HL-60 (cell line): ENCODE measurements around the gene LRGUK.
"Not testable (repeated sequence)": the region's sequence is repeated elsewhere in the genome, so short reads cannot be mapped to it uniquely, and the experiment has no call there.

Experiments used
- DNase-seq, 2 experiments: peaks; one replicate each; pipeline ENCODE4 v3.0.0-alpha.2; 2010 to 2020; ENCODE audit warnings: low read depth in 1 of 2, low spot score in 1 of 2
- H3K27ac ChIP-seq: fragments of 250-450 bp; sonication (Bioruptor Pico); replicated peaks from 2 replicates; pipeline ENCODE4 v1.5.1; 2020; ENCODE audit warnings: mild to moderate bottlenecking, moderate library complexity
- H3K27me3 ChIP-seq: fragments of 250-450 bp; sonication (Bioruptor Pico); 2 replicates; pipeline ENCODE4 v1.5.1; 2021; ENCODE audit warnings: mild to moderate bottlenecking, moderate library complexity; ENCODE audit not compliant: insufficient read depth, poor library complexity, severe bottlenecking
- H3K4me3 ChIP-seq: replicated peaks from 2 replicates; pipeline ENCODE4 v1.5.1; 2011; ENCODE audit warnings: mild to moderate bottlenecking, control low read depth, low read length; ENCODE audit not compliant: insufficient read depth
- CTCF ChIP-seq: IDR thresholded peaks from one replicate; pipeline ENCODE4 v1.5.1; 2011; ENCODE audit warnings: low read length, control low read depth, inconsistent platforms; ENCODE audit not compliant: insufficient read depth
- GABPA ChIP-seq: IDR thresholded peaks from 2 replicates; pipeline ENCODE4 v1.6.1; 2012; ENCODE audit warnings: low read depth
- POLR2AphosphoS5 ChIP-seq: IDR thresholded peaks from 2 replicates; pipeline ENCODE4 v1.6.1; 2012; ENCODE audit warnings: low read depth
- SPI1 ChIP-seq: IDR thresholded peaks from 2 replicates; pipeline ENCODE4 v1.6.1; 2012; ENCODE audit warnings: low read depth, mild to moderate bottlenecking, borderline replicate concordance
- TF ChIP-seq, protein P1 (sequence below): IDR thresholded peaks from 2 replicates; pipeline ENCODE4 v1.6.1; 2012; ENCODE audit warnings: low read depth; ENCODE audit not compliant: insufficient replicate concordance

The LRGUK gene

DNA sequence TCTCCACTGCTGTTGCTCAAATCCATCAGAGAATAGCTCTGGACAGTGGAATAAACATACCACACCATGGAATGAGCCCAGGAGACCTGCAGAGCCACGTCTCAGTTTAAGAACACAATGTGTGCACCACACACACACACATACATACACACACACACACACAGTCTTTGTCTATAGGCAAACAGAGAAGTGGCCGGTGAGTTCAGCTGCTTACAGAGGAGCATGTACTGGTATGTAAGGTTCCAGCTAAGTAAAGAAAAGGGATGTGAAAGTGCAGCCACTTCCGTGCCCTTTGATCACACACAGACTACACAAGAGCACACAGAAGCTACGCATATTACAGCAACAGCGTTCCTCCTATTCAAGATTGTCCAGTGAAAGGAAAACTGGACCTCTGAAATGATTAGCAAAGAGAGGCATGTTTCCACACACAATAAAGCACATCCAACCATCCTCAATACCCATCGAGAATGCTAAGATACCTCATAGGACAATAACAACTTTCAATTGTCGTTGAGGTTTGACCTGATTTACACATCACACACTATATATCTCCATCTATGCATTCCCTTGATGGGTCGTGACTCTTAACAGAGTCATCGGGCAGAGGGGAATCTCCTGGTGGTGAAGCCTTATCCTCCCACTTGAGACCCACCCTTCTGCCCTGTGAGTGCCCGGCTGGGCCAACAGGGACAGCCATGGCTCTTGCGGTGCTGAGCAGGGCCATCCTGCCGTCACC lies 166.0 kb downstream of the LRGUK start:
- H3K4me3 ChIP-seq, result no peak overlapping the region
- TF ChIP-seq CTCF (no peak), POLR2AphosphoS5 (no peak), GABPA (no peak)
- TF ChIP-seq, protein P1, sequence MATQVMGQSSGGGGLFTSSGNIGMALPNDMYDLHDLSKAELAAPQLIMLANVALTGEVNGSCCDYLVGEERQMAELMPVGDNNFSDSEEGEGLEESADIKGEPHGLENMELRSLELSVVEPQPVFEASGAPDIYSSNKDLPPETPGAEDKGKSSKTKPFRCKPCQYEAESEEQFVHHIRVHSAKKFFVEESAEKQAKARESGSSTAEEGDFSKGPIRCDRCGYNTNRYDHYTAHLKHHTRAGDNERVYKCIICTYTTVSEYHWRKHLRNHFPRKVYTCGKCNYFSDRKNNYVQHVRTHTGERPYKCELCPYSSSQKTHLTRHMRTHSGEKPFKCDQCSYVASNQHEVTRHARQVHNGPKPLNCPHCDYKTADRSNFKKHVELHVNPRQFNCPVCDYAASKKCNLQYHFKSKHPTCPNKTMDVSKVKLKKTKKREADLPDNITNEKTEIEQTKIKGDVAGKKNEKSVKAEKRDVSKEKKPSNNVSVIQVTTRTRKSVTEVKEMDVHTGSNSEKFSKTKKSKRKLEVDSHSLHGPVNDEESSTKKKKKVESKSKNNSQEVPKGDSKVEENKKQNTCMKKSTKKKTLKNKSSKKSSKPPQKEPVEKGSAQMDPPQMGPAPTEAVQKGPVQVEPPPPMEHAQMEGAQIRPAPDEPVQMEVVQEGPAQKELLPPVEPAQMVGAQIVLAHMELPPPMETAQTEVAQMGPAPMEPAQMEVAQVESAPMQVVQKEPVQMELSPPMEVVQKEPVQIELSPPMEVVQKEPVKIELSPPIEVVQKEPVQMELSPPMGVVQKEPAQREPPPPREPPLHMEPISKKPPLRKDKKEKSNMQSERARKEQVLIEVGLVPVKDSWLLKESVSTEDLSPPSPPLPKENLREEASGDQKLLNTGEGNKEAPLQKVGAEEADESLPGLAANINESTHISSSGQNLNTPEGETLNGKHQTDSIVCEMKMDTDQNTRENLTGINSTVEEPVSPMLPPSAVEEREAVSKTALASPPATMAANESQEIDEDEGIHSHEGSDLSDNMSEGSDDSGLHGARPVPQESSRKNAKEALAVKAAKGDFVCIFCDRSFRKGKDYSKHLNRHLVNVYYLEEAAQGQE, result no peak
- no peak overlapping the region for H3K27ac ChIP-seq
- peak in 1 of 2 experiments; percentile 46 for DNase-seq
- no peaks in the 10 kb centered on the region for H3K27me3 ChIP-seq

DNA sequence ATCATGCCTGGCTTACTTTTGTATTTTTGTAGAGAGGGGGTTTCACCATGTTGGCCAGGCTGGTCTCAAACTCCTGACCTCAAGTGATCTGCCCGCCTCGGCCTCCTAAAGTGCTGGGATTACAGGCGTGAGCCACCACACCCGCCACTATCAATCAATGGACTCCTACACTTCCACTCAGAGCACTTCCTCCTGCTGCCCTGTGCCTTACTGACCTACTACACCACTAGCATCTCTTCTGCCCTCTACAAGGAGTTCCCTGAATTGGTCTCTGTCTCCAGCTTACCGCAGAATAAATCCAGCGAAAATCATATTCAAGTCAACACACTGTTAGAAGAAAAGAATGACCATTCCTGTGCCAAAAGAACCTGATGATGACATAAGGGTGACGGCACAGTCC lies 168.8 kb downstream of the LRGUK start:
- H3K27ac ChIP-seq, DNase-seq, H3K27me3 ChIP-seq, H3K4me3 ChIP-seq: not testable (repeated sequence)

DNA sequence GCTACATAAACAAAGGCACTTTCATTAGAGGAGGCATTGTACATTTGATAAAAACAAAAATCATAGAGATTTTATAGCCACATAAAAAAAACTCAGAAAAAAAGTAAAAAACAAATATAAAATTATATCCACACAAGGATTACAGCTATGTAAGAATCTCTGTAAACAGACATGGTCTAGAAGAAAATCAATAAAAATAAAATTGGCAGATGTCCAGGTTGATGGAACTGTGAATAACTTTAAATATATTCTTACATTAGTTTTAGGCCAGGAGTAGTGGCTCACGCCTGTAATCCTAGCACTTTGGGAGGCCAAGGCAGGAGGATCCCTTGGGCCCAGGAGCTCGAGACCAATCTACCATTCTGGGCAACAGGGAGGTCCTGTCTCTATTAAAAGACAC lies 170.3 kb downstream of the LRGUK start:
- TF ChIP-seq, protein P1, result no peak
- no peak for TF ChIP-seq POLR2AphosphoS5
- no peak for TF ChIP-seq CTCF
- no peak for TF ChIP-seq SPI1
- no peak for TF ChIP-seq GABPA
- H3K4me3 ChIP-seq, result no peak overlapping the region
- no peak overlapping the region for H3K27ac ChIP-seq
- DNase-seq, result no peak
- H3K27me3 ChIP-seq, result no peaks in the 10 kb centered on the region

DNA sequence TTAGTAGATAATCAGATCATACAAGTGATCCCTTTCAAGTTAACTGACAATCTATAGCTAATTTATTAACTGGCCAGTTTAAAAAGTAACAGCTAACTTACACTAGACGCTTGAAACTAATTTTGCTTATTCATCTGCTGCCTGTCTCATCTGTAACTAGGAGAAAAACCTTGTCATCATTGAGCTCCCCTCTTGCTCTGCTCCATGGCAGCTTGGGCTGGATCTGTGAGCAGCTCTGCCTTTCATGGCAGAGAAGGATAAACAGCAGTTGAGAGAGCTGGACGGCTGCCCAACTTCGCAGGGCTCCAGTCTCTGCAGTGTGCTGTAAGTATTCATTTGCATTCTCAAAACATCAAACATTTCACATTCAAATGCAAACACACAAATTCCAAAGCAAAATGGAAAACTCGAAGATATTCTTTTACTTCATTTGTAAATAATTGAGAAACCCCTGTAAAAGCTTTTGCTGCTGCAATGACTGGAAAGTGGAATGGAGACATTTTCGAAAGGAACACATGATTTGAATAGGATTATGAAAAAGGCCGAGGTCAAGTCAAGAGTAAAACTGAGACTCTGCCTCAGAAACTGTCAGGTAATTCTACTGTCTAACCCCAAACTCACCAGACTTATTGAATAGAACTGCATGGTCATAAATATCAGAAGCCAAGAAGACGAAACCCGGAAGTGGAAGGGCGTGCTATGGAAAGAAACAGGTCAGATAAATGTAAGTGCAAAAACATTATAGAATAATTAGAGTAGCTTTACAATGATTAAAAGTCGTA lies 172.0 kb downstream of the LRGUK start:
- TF ChIP-seq SPI1 (no peak), GABPA (no peak), CTCF (no peak), POLR2AphosphoS5 (no peak)
- TF ChIP-seq, protein P1, result no peak
- Histone ChIP-seq H3K4me3 (no peak overlapping the region), H3K27ac (no peak overlapping the region), H3K27me3 (no peaks in the 10 kb centered on the region)
- no peak for DNase-seq
